Lower lobe of right lung (tissue), 2 donors: ENCODE data around the gene MAMDC4. TPM values are rescaled to one million over a fixed set of nuclear protein-coding genes. Genes with fewer than 3 reads are reported as not detected.

ENCODE experiments used
- ATAC-seq, 2 donors: fragments of 200-7000 bp; cut with Tn5 transposase; one replicate each; pipeline ENCODE4 v1.9.1; 2020 to 2022; ENCODE audit warnings: mild to moderate bottlenecking in 2 of 2, moderate library complexity in 2 of 2
- DNase-seq: peaks from one replicate; pipeline ENCODE4 v3.0.0-alpha.2; 2020
- H3K27ac ChIP-seq: fragments of 200-600 bp; one replicate; pipeline ENCODE4 v1.8.0; 2022
- H3K27me3 ChIP-seq: fragments of 200-600 bp; one replicate; pipeline ENCODE4 v1.8.0; 2022; ENCODE audit warnings: low read depth
- H3K36me3 ChIP-seq: fragments of 200-600 bp; one replicate; pipeline ENCODE4 v1.8.0; 2022; ENCODE audit warnings: mild to moderate bottlenecking
- H3K4me1 ChIP-seq: fragments of 200-600 bp; one replicate; pipeline ENCODE4 v1.8.0; 2022
- H3K4me3 ChIP-seq: fragments of 200-600 bp; one replicate; pipeline ENCODE4 v1.8.0; 2022; ENCODE audit warnings: mild to moderate bottlenecking
- H3K9me3 ChIP-seq: fragments of 200-600 bp; one replicate; pipeline ENCODE4 v1.8.0; 2022
- intact Hi-C: fragments of 100-400 bp; cut with DNase I; formaldehyde crosslinking; loops from one replicate; pipeline ENCODE4 v1.11.0; 2022
- total RNA-seq: library from RNA; stranded (reverse); fragmentation: NEBNext Ultra II Directional; extraction: Animal tissue kit (Norgen Biotek cat#: 25700); gene quantifications from one replicate; pipeline ENCODE4 v1.2.1, GENCODE V29; 2021
- TF ChIP-seq, protein P1 (sequence below): fragments of 200-600 bp; IDR thresholded peaks from one replicate; pipeline ENCODE4 v1.8.0; 2022; ENCODE audit warnings: antibody characterized with exemption, mild to moderate bottlenecking
- donor health status: DM: no; HTN: yes; CAD: no; lungs with severe emphysema.

MAMDC4 gene
- total RNA-seq, 1 donor from 2014 or later = 13.5 TPM

DNA sequence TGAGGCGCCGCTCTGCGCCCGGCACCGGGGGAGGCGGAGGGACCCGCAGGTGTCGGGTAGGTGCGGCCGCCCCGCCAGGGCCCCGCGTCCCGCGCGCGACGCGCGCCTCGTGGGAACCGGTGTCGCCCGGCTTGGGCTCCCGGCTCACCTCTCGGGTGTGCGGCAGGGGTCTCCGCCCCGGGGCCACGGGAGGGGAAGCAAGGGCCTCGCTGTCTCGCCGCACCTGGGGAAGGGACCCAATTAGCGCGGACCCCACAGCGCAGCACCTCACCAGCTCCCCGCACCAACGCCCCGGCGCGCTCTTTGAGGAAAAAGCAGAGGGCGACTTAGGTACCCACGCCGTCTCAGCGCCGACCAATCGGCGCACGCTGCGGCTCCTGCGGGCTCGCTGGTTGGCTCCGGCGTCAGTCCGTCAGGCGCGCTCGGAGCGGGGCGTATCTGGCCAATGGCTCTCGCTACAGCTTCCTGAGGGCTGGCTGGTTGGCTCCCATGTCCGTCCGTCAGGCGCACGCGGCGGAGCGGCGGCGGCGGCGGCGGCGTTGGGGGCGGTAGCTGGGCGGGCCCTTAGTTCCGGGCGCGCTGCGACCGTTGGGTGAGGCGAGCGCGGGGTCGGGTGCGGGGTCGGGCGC is 33.9 kb downstream of the MAMDC4 start, which contains the start of gene TRAF2:
Gene TRAF2 (plus strand): TSS at position 567 of the 629 bp plus-strand sequence. CDS start 12,225 bp downstream, outside the sequence.
- H3K36me3 ChIP-seq = peaks cover 10% of the 10 kb centered on the region
- no peaks in the 10 kb centered on the region for H3K9me3 ChIP-seq
- H3K27ac ChIP-seq = peak within 1 kb of the TSS; percentile 83
- DNase-seq (peak; percentile 98), ATAC-seq (peak; percentile 97 to 98)
- intact Hi-C loops = no loop called here
- peaks cover 36% of the 10 kb centered on the region for H3K4me1 ChIP-seq
- TF ChIP-seq, protein P1, sequence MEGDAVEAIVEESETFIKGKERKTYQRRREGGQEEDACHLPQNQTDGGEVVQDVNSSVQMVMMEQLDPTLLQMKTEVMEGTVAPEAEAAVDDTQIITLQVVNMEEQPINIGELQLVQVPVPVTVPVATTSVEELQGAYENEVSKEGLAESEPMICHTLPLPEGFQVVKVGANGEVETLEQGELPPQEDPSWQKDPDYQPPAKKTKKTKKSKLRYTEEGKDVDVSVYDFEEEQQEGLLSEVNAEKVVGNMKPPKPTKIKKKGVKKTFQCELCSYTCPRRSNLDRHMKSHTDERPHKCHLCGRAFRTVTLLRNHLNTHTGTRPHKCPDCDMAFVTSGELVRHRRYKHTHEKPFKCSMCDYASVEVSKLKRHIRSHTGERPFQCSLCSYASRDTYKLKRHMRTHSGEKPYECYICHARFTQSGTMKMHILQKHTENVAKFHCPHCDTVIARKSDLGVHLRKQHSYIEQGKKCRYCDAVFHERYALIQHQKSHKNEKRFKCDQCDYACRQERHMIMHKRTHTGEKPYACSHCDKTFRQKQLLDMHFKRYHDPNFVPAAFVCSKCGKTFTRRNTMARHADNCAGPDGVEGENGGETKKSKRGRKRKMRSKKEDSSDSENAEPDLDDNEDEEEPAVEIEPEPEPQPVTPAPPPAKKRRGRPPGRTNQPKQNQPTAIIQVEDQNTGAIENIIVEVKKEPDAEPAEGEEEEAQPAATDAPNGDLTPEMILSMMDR = no peak
- H3K27me3 ChIP-seq = no peaks in the 10 kb centered on the region
- peak within 1 kb of the TSS; percentile 97 for H3K4me3 ChIP-seq

DNA sequence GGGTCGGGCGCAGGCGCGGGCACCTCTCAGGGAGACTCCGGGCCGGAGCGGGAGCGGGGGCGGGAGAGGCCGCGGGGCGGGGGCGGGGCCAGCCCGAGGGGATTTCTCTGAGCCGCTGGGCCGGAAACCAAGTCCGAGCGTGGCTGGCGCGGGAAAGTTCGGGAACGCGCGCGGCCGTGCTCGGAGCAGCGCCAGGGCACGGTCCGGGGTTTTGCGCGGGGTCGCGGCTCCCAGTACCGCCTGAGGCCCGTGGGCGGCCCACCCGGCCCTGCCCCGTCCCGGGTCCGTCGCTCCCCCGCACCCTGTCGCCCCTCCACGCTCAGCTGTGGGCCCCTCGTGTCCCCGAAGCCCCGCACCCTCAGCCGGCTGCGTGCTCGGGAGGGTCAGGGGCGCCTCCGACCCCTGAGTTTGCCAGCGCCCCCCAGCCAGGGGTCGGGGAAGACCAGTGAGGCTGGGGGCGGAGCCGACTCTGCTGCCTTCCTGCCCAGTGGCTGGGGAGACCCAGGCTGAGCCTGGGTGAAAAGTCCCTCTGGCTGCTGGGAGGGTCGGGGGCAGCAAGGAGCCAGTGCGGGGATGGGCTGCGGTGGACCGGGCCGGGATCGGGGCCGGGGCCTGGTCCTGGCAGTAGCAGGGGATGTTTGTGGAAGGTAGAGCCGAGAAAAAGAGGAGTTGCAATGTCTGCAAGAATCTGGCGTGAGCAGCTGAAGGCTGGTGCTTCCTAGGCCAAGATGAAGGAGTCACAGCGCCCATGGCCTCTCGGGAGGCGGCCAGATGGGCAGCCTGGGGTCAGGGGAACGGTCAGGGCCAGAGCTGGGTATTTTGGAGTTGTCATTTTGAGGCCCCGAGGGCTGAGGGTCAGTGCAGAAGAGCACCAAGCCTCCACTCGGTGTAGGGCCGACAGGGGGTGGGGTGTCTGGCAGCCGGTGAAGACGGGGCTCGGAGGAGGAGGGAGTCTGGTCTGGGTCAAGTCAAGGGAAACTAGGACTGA is 34.8 kb downstream of the MAMDC4 start:
- no peak for DNase-seq
- Histone ChIP-seq H3K27ac (peak overlapping the region; percentile 83), H3K36me3 (peaks cover 19% of the 10 kb centered on the region), H3K9me3 (no peaks in the 10 kb centered on the region), H3K4me3 (peak overlapping the region; percentile 97), H3K4me1 (peaks cover 33% of the 10 kb centered on the region), H3K27me3 (no peaks in the 10 kb centered on the region)
- intact Hi-C loops = no loop called here
- TF ChIP-seq, protein P1 = no peak
- peak; percentile 40 to 56 for ATAC-seq

DNA sequence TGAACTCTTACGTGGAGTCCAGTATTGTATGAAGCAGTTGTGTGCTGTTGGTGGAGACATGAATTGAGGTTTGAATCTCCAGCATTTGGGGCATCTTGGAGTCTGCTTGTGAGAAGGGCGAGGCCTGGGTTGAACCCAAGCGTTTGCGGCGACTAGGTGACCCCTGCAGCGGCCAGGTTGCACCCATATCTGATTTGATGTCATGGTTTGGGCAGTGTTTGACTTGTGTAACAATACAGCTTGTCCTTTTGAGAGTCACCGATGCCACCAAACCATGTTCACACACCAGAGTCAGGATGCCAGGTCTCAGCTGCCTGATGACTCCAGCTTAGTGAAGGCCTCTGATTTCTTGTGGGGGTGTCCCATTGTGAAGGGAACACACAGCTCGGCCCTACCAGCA is 36.3 kb downstream of the MAMDC4 start:
- ATAC-seq = no peak
- H3K36me3 ChIP-seq = peaks cover 26% of the 10 kb centered on the region
- DNase-seq = no peak
- no peaks in the 10 kb centered on the region for H3K9me3 ChIP-seq
- intact Hi-C loops = no loop called here
- H3K4me1 ChIP-seq = peaks cover 20% of the 10 kb centered on the region
- H3K27ac ChIP-seq = no peak overlapping the region
- no peak overlapping the region for H3K4me3 ChIP-seq
- H3K27me3 ChIP-seq = no peaks in the 10 kb centered on the region
- TF ChIP-seq, protein P1 = no peak

DNA sequence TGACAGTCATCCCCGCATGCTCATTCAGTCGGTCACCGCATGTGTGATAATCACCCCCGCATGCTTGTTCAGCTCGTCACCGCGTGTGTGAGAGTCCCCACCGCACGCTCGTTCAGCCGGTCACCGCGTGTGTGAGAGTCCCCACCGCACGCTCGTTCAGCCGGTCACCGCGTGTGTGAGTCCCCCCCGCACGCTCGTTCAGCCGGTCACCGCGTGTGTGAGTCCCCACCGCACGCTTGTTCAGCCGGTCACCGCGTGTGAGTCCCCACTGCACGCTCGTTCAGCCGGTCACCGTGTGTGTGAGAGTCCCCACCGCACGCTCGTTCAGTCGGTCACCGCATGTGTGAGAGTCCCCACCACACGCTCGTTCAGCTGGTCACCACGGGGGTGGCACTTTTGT is 37.7 kb downstream of the MAMDC4 start:
- no peak for ATAC-seq
- peaks cover 26% of the 10 kb centered on the region for H3K36me3 ChIP-seq

DNA sequence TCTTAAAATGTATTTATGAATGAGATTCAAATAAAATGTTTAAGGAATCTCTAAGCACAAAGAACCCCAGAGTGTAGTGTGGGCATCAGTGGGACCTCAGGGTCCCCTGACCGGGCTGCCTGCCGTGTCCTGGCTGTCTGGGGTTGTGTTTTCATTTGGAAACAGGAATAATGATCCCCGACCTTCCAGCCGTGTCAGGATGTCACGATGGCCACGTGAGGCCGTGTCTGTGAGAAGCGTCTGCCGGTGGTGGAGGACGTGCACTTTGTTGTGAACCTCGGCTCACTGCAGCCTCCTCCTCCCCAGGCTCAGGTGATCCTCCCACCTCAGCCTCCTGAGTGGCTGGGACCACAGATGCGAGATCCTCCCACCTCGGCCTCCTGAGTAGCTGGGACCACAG is 38.5 kb downstream of the MAMDC4 start:
- no peaks in the 10 kb centered on the region for H3K9me3 ChIP-seq
- intact Hi-C loops = no loop called here
- no peak overlapping the region for H3K4me3 ChIP-seq
- TF ChIP-seq, protein P1 = no peak
- H3K27me3 ChIP-seq = no peaks in the 10 kb centered on the region
- ATAC-seq = no peak
- DNase-seq = no peak
- peaks cover 26% of the 10 kb centered on the region for H3K36me3 ChIP-seq
- H3K4me1 ChIP-seq = peaks cover 15% of the 10 kb centered on the region
- H3K27ac ChIP-seq = no peak overlapping the region

More for the DNA sequence above, 37.7 kb downstream of the MAMDC4 start:
- H3K27me3 ChIP-seq = no peaks in the 10 kb centered on the region
- TF ChIP-seq, protein P1 = no peak
- H3K27ac ChIP-seq = no peak overlapping the region
- DNase-seq = no peak
- H3K4me3 ChIP-seq = no peak overlapping the region
- peaks cover 20% of the 10 kb centered on the region for H3K4me1 ChIP-seq
- H3K9me3 ChIP-seq = no peaks in the 10 kb centered on the region
- intact Hi-C loops = no loop called here
